Loucy (cell line): Measurements from ENCODE around the gene MYO10.

Source experiments
- H2AFZ ChIP-seq: fragments of 200-600 bp; sonication (generic); 2 replicates; pipeline ENCODE4 v1.6.0; 2016; ENCODE audit warnings: antibody characterized with exemption, mild to moderate bottlenecking, low read length, moderate library complexity
- H3F3A ChIP-seq: fragments of 200-600 bp; 2 replicates; pipeline ENCODE4 v1.6.0; 2016; ENCODE audit warnings: antibody characterized with exemption, low read depth, mild to moderate bottlenecking
- H3K27me3 ChIP-seq: fragments of 200-600 bp; sonication (generic); 2 replicates; pipeline ENCODE4 v1.6.1; 2014; ENCODE audit warnings: low read length, mild to moderate bottlenecking; ENCODE audit not compliant: insufficient read depth, poor library complexity, severe bottlenecking
- H3K36me3 ChIP-seq: fragments of 200-600 bp; sonication (generic); 2 replicates; pipeline ENCODE4 v1.6.1; 2016; ENCODE audit warnings: low read length; ENCODE audit not compliant: insufficient read depth
- H3K4me1 ChIP-seq: fragments of 200-600 bp; sonication (generic); 2 replicates; pipeline ENCODE4 v1.5.1; 2014; ENCODE audit warnings: low read length, mild to moderate bottlenecking; ENCODE audit not compliant: insufficient read depth, poor library complexity, severe bottlenecking
- H3K4me2 ChIP-seq: fragments of 200-600 bp; sonication (generic); 2 replicates; pipeline ENCODE4 v1.6.0; 2014; ENCODE audit warnings: antibody characterized with exemption, low read length, low read depth, mild to moderate bottlenecking; ENCODE audit not compliant: poor library complexity, severe bottlenecking
- H3K4me3 ChIP-seq: fragments of 200-600 bp; sonication (generic); 2 replicates; pipeline ENCODE4 v1.5.1; 2014; ENCODE audit warnings: low read length, mild to moderate bottlenecking, mixed read lengths; ENCODE audit not compliant: poor library complexity, severe bottlenecking
- H3K79me2 ChIP-seq: fragments of 200-600 bp; sonication (generic); 2 replicates; pipeline ENCODE4 v1.6.1; 2014; ENCODE audit warnings: low read length; ENCODE audit not compliant: insufficient read depth
- H3K9ac ChIP-seq: fragments of 200-600 bp; sonication (generic); 2 replicates; pipeline ENCODE4 v1.6.0; 2014; ENCODE audit warnings: mild to moderate bottlenecking, low read depth, low read length, moderate library complexity; ENCODE audit not compliant: poor library complexity, severe bottlenecking
- H3K9me2 ChIP-seq: fragments of 200-600 bp; sonication (generic); replicated peaks from 2 replicates; pipeline ENCODE4 v1.6.1; 2016; ENCODE audit warnings: low read depth, low read length, mixed read lengths
- H3K9me3 ChIP-seq: fragments of 200-600 bp; sonication (generic); 2 replicates; pipeline ENCODE4 v1.6.1; 2014; ENCODE audit warnings: mild to moderate bottlenecking, antibody characterized with exemption, low read length, low read depth; ENCODE audit not compliant: insufficient read depth
- H4K20me1 ChIP-seq: fragments of 200-600 bp; sonication (generic); 2 replicates; pipeline ENCODE4 v1.6.0; 2014; ENCODE audit warnings: antibody characterized with exemption, low read length, mild to moderate bottlenecking; ENCODE audit not compliant: insufficient read depth, poor library complexity, severe bottlenecking
- CTCF ChIP-seq: fragments of 200-600 bp; sonication (generic); conservative IDR thresholded peaks from 2 replicates; pipeline ENCODE4 v1.5.1; 2014; ENCODE audit warnings: mild to moderate bottlenecking, antibody characterized with exemption, low read length
- EZH2phosphoT487 ChIP-seq: fragments of 200-600 bp; IDR thresholded peaks from 2 replicates; pipeline ENCODE4 v1.6.1; 2018; ENCODE audit warnings: antibody characterized with exemption, mild to moderate bottlenecking, moderate library complexity, borderline replicate concordance

The MYO10 gene

DNA sequence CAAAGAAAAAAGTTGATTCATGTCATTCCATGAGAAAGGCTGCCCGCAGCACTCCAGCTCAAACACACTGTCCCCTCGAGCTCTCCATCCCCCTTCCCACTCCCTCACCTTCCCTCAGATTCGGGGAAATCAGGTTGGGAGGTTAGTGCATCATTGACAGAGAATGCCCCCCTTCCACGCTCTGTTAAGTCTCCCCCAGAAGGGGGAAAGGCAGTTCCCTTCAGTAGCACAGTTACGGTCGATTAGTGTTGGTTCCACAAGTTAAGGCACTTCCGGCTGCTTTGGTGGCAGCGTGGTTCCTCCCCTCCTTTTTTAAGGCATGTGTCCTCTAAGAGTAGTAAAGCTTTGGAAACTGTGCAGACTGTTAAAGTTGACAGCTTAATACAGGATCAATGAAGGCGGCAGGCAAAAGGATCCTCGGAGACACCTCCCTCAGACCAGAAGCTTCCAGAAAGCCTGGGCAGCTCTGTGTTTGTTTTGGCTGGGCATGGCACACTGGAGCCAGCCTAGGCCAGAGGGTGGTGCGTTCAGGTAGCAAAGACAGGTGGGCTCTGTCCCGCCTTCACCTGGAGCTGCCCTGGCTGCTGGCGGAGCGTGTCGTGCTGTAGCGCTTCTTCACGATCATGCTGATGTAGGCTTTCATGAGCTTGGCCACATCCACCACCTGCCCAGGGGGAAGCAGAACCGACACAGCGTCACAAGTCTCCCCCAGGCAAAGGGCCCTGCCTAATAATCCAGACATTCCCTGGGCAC lies 269.8 kb downstream of the MYO10 start:
- Histone ChIP-seq H3K4me2 (no peak overlapping the region), H3K9me2 (no peaks in the 10 kb centered on the region), H3K9me3 (no peaks in the 10 kb centered on the region), H3K27me3 (no peaks in the 10 kb centered on the region), H3K36me3 (no peaks in the 10 kb centered on the region), H3K4me1 (no peaks in the 10 kb centered on the region), H2AFZ (no peak overlapping the region), H3K4me3 (no peak overlapping the region), H3K9ac (no peak overlapping the region), H3K79me2 (no peaks in the 10 kb centered on the region), H4K20me1 (no peaks in the 10 kb centered on the region), H3F3A (no peaks in the 10 kb centered on the region)
- no peak for TF ChIP-seq CTCF
- TF ChIP-seq EZH2phosphoT487: no peak

DNA sequence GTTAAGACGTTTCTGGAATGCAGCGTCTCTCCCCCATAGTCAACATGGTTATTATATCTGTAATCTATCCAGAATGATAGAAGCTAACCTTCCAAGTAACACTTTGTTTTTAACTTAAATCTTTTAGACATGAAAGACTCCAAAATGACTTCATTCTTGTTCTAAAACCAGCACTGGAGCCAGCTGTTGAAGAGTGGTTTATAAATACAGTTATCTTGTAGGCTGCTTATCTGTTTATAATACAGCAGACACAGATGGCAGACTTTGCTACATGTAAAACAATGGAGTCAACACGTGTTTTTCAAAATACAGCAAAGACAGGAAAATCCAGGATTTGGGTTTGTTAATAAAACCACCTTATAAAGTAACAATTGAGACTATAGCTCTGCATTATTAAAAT lies 270.5 kb downstream of the MYO10 start:
- no peaks in the 10 kb centered on the region for H3K9me3 ChIP-seq
- H3K4me1 ChIP-seq: no peaks in the 10 kb centered on the region
- no peak overlapping the region for H3K4me2 ChIP-seq
- H3K9me2 ChIP-seq: no peaks in the 10 kb centered on the region
- H3K4me3 ChIP-seq: no peak overlapping the region
- H3K79me2 ChIP-seq: no peaks in the 10 kb centered on the region
- H2AFZ ChIP-seq: no peak overlapping the region
- H3K9ac ChIP-seq: no peak overlapping the region
- H3F3A ChIP-seq: no peaks in the 10 kb centered on the region
- H3K27me3 ChIP-seq: no peaks in the 10 kb centered on the region
- no peaks in the 10 kb centered on the region for H3K36me3 ChIP-seq
- no peak for TF ChIP-seq EZH2phosphoT487
- no peak for TF ChIP-seq CTCF
- no peaks in the 10 kb centered on the region for H4K20me1 ChIP-seq

DNA sequence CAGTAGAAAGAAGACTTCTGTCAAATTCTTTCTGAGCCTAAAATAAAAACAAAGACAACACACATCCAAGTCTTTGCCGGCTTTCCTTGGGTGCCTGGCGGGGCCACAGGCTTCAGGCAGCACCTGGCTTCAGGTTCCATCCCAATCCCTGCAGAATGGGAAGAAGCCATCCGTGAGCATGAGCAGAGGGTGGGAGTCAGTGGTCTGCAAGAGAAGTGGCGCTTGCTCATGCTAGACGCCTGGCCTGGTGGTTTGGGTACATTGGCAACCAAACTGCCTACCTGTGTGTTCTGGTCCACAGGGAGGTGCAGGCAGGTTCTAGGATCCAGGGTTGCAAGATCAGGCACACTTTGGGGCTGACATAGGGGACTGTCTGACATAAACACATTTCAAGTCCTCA lies 271.7 kb downstream of the MYO10 start:
- Histone ChIP-seq H3K9me2 (no peaks in the 10 kb centered on the region), H3K36me3 (no peaks in the 10 kb centered on the region), H2AFZ (no peak overlapping the region), H3K79me2 (no peaks in the 10 kb centered on the region), H4K20me1 (no peaks in the 10 kb centered on the region), H3K4me2 (no peak overlapping the region), H3K9me3 (no peaks in the 10 kb centered on the region), H3K27me3 (no peaks in the 10 kb centered on the region), H3K4me1 (no peaks in the 10 kb centered on the region), H3K4me3 (no peak overlapping the region), H3F3A (no peaks in the 10 kb centered on the region), H3K9ac (no peak overlapping the region)
- TF ChIP-seq EZH2phosphoT487 (no peak), CTCF (no peak)
